Breast epithelium (tissue), 3 donors: ENCODE data around the gene FSTL5.

ENCODE experiments used
- POLR2AphosphoS5 ChIP-seq, 3 donors: sonication (generic); formaldehyde crosslinking; IDR thresholded peaks; one replicate each; pipeline ENCODE4 v1.6.1; 2017; ENCODE audit warnings: antibody characterized with exemption in 3 of 3
- TF ChIP-seq, protein P1 (sequence below), 3 donors: fragments of 450-650 bp; IDR thresholded peaks; one replicate each; pipeline ENCODE4 v1.5.1; 2016 to 2017; ENCODE audit warnings: antibody characterized with exemption in 3 of 3, mild to moderate bottlenecking in 3 of 3, moderate library complexity in 3 of 3

DNA sequence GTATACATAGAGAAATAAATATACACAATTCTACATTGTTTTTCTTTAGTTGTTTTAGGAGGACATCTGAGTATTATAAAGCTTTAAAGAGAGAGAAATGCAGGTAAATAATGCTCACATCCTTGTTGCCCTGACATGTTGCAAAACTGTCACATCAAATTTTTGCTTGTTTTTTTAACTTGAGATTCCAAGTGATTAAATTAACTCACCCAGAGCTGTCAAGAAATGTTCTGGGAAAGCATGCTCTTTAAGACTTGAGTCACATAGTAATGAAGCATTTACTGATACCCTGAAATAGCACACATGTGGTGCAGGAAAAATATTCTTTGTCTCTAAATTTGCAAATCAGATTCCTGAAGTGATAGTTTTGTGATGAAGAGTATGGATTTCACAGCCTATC is 665.6 kb downstream of the FSTL5 start:
- TF ChIP-seq, protein P1, sequence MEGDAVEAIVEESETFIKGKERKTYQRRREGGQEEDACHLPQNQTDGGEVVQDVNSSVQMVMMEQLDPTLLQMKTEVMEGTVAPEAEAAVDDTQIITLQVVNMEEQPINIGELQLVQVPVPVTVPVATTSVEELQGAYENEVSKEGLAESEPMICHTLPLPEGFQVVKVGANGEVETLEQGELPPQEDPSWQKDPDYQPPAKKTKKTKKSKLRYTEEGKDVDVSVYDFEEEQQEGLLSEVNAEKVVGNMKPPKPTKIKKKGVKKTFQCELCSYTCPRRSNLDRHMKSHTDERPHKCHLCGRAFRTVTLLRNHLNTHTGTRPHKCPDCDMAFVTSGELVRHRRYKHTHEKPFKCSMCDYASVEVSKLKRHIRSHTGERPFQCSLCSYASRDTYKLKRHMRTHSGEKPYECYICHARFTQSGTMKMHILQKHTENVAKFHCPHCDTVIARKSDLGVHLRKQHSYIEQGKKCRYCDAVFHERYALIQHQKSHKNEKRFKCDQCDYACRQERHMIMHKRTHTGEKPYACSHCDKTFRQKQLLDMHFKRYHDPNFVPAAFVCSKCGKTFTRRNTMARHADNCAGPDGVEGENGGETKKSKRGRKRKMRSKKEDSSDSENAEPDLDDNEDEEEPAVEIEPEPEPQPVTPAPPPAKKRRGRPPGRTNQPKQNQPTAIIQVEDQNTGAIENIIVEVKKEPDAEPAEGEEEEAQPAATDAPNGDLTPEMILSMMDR (IDR thresholded peaks at IDR 0.05) = no peak
- no peak for TF ChIP-seq POLR2AphosphoS5 (IDR thresholded peaks at IDR 0.05)
